ENCODE results near the gene PSMG4.

Gene PSMG4

DNA sequence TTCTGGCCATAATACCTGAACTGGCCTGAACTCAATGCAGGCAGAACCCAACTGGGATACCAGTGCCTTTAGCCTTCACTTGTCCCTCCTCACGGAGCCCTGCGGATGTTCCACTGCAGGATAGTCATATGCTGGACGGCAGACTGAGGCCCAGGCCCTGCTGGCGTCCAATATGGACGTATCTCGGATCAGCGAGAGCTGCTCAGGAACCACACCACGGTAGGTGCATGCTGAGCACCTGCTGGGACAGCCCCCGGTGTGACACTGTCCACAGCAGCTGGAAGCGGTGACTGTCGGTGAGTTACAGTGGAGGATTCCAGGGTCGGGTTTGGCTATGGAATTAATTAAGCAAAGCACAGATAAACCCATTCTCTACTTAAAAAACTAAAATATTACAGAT is 48.7 kb downstream of the PSMG4 start:
- TF ChIP-seq FOXP2 (optimal IDR thresholded peaks at IDR 0.05; ENCODE audit: borderline replicate concordance, extremely low read depth, extremely low read length, insufficient read depth) (no peak), TAF1 (IDR thresholded peaks at IDR 0.05; ENCODE audit: borderline replicate concordance, insufficient read depth, low read length) (no peak), SIN3A (IDR thresholded peaks at IDR 0.05; ENCODE audit: borderline replicate concordance, insufficient read depth, low read length) (no peak), POLR2AphosphoS5 (IDR thresholded peaks at IDR 0.05; ENCODE audit: low read depth, low read length) (no peak), REST (IDR thresholded peaks at IDR 0.05; ENCODE audit: insufficient read depth in 1 of 2, low read depth in 2 of 2, low read length in 2 of 2) (no peak)

DNA sequence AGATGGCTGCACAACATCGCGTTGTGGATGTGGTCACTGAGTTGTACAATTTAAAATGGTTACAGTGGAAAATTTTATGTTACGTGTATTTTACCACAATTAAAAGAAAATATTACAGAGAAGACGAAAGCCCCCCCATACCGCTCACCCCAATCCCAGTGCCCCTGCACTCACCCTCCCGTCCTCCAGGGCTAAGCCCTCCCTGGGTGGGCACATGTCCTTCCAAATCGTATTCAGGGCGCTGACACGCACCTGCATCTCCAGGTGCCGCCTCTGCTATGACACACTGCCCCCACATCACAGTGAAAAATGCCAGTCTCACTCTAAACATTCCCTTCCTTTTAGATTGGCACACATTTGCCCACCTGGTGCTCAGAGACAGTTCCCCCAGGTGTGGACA is 49.4 kb downstream of the PSMG4 start:
- TF ChIP-seq POLR2AphosphoS5 (IDR thresholded peaks at IDR 0.05; ENCODE audit: low read depth, low read length) (no peak), FOXP2 (optimal IDR thresholded peaks at IDR 0.05; ENCODE audit: borderline replicate concordance, extremely low read depth, extremely low read length, insufficient read depth) (no peak), TAF1 (IDR thresholded peaks at IDR 0.05; ENCODE audit: borderline replicate concordance, insufficient read depth, low read length) (no peak), SIN3A (IDR thresholded peaks at IDR 0.05; ENCODE audit: borderline replicate concordance, insufficient read depth, low read length) (no peak), REST (IDR thresholded peaks at IDR 0.05; ENCODE audit: insufficient read depth in 1 of 2, low read depth in 2 of 2, low read length in 2 of 2) (no peak)

DNA sequence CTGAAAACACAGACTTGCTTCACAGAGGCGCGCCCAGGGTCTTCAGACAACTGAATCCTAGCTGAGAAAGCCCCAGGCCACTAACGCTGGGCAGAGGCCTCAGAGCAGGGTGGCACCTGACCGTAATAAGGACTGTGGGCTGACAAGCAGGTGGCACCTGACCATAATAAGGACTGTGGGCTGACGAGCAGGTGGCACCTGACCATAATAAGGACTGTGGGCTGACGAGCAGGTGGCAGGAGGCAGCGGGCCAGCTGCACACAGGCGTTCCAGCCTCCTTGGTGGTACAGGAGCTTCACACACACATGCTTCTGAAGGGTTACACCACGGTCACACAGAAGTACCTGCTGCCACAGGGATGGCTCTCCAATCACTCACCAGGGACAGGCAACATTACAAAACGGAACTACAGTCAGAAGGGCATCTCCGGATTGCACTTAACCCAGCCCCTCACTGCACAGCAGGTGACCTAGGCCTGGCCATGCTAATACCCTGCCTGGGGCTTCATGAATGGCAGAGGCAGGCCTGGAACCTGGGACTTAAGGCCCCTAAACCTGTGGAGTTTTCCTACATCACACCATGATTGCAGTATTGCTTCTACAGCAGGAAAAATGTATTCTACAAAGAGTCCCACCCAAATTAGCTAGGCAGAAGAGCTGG is 50.8 kb downstream of the PSMG4 start:
- TF ChIP-seq SIN3A (IDR thresholded peaks at IDR 0.05; ENCODE audit: borderline replicate concordance, insufficient read depth, low read length) (no peak), FOXP2 (optimal IDR thresholded peaks at IDR 0.05; ENCODE audit: borderline replicate concordance, extremely low read depth, extremely low read length, insufficient read depth) (no peak), POLR2AphosphoS5 (IDR thresholded peaks at IDR 0.05; ENCODE audit: low read depth, low read length) (no peak), REST (IDR thresholded peaks at IDR 0.05; ENCODE audit: insufficient read depth in 1 of 2, low read depth in 2 of 2, low read length in 2 of 2) (no peak), TAF1 (IDR thresholded peaks at IDR 0.05; ENCODE audit: borderline replicate concordance, insufficient read depth, low read length) (no peak)

- TF ChIP-seq SIN3A (IDR thresholded peaks at IDR 0.05; ENCODE audit: borderline replicate concordance, insufficient read depth, low read length) (no peak), TAF1 (IDR thresholded peaks at IDR 0.05; ENCODE audit: borderline replicate concordance, insufficient read depth, low read length) (no peak), POLR2AphosphoS5 (IDR thresholded peaks at IDR 0.05; ENCODE audit: low read depth, low read length) (no peak), FOXP2 (optimal IDR thresholded peaks at IDR 0.05; ENCODE audit: borderline replicate concordance, extremely low read depth, extremely low read length, insufficient read depth) (no peak), REST (IDR thresholded peaks at IDR 0.05; ENCODE audit: insufficient read depth in 1 of 2, low read depth in 2 of 2, low read length in 2 of 2) (no peak)
Measured at GRCh38 chr6:3310051-3310448, 51.3 kb downstream of the PSMG4 start.

All from PFSK-1 (cell line).